Measurements from ENCODE around the gene CCDC9B. TPM values are rescaled to one million over a fixed set of nuclear protein-coding genes. Genes with fewer than 3 reads are reported as not detected.

The CCDC9B gene
- total and polyA plus RNA-seq, 10 donors: 2.2 to 19.4 (median 7.1) TPM

DNA sequence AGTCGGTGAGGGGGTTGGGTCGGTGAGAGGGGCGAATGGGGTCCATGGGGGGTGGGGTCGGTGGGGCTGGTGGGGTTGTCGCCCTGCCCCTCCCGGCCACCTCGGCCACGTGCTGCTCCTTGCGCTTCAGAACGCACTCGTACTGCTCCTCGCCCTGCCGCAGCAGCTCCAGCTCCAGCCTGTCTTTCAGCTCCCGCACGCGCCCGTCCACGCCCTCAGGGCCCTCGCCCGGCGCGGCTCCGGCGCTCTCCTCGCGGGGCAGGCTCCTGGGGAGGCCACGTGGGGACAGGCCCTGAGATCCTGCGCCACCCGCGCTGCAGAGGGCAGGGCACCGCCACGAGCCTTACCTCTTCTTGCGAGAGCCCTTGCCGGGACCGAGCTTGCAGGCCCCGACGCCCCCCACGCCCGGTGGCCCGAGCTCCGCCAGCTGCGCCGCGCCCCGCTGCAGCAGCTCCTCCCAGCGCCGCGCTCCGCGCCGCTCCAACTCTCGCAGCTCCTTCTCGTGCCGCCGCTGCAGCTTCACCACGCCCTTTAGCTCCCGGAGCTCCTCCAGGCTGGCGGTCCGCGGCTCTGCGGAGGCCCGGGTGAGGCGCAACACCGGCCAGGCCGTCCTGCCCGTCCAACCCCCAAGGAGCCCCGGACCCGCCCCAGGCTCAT lies 49.7 kb downstream of the CCDC9B start:
- Histone ChIP-seq H3K4me1 (peaks cover 0 to 36% (median 7%) of the 10 kb centered on the region in 6 donors), H3K9me3 (no peaks in the 10 kb centered on the region), H3K4me3 (peak overlapping the region in 3 of 8 donors; percentile 16 to 50 (median 28)), H3K27ac (no peak overlapping the region), H3K27me3 (replicated peaks in 1 of 7) (peaks cover 0 to 13% (median 0%) of the 10 kb centered on the region in 7 donors), H3K36me3 (peaks cover 0 to 100% (median 68%) of the 10 kb centered on the region in 6 donors)
- 66 to 87% (median 72%) methylated on average over 41 to 68 of the region's 68 CpGs for WGBS, 5 donors
- intact Hi-C loops (cut with DNase I; ENCODE audit: low total_unique reads): no loop called here
- TF ChIP-seq POLR2AphosphoS5 (IDR thresholded peaks at IDR 0.05): peak in 1 of 3 donors; percentile 31
- TF ChIP-seq POLR2A (IDR thresholded peaks at IDR 0.05): no peak
- DNase-seq: peak; percentile 73

DNA sequence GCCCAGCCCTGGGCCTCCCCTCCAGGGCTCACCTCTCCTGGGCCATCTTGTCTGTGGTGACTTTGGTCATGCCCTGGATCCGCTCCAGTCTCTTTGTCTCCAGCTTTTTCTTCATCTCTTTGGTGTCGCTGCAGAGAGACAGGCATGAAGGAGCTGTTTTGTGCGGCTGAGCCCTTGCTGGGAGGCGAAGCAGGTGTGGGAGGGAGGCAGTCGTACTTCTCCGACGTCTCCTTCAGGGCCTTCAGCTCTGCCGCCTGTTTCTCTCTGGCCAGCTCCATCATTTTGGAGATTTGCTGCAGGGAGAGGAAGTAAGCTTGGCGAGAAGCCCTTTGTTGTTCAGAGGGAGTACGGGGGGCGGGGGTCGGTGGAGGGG lies 50.2 kb downstream of the CCDC9B start:
- intact Hi-C loops (cut with DNase I; ENCODE audit: low total_unique reads): no loop called here
- TF ChIP-seq POLR2AphosphoS5 (IDR thresholded peaks at IDR 0.05): no peak
- TF ChIP-seq, protein P1, sequence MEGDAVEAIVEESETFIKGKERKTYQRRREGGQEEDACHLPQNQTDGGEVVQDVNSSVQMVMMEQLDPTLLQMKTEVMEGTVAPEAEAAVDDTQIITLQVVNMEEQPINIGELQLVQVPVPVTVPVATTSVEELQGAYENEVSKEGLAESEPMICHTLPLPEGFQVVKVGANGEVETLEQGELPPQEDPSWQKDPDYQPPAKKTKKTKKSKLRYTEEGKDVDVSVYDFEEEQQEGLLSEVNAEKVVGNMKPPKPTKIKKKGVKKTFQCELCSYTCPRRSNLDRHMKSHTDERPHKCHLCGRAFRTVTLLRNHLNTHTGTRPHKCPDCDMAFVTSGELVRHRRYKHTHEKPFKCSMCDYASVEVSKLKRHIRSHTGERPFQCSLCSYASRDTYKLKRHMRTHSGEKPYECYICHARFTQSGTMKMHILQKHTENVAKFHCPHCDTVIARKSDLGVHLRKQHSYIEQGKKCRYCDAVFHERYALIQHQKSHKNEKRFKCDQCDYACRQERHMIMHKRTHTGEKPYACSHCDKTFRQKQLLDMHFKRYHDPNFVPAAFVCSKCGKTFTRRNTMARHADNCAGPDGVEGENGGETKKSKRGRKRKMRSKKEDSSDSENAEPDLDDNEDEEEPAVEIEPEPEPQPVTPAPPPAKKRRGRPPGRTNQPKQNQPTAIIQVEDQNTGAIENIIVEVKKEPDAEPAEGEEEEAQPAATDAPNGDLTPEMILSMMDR (IDR thresholded peaks at IDR 0.05 in 8 of 11, conservative IDR thresholded peaks at IDR 0.05 in 3 of 11): no peak

GRCh38 chr15:40289140-40289775 lies 51.5 kb downstream of the CCDC9B start:
- Histone ChIP-seq H3K36me3 (peaks cover 0 to 83% (median 57%) of the 10 kb centered on the region in 6 donors), H3K9me3 (no peaks in the 10 kb centered on the region), H3K4me3 (no peak overlapping the region), H3K27ac (no peak overlapping the region), H3K4me1 (peaks cover 0 to 46% (median 7%) of the 10 kb centered on the region in 6 donors), H3K27me3 (replicated peaks in 1 of 7) (peaks cover 0 to 13% (median 0%) of the 10 kb centered on the region in 7 donors)
- 78 to 97% (median 89%) methylated on average over 5 to 6 of the region's 6 CpGs for WGBS, 5 donors
- intact Hi-C loops (cut with DNase I; ENCODE audit: low total_unique reads): no loop called here
- TF ChIP-seq POLR2A (IDR thresholded peaks at IDR 0.05) (no peak), POLR2AphosphoS5 (IDR thresholded peaks at IDR 0.05) (no peak)
- TF ChIP-seq, protein P1 (IDR thresholded peaks at IDR 0.05 in 8 of 11, conservative IDR thresholded peaks at IDR 0.05 in 3 of 11): no peak
- DNase-seq: no peak

More for the DNA sequence above, 50.2 kb downstream of the CCDC9B start:
- Histone ChIP-seq H3K27ac (no peak overlapping the region), H3K27me3 (replicated peaks in 1 of 7) (peaks cover 0 to 13% (median 0%) of the 10 kb centered on the region in 7 donors), H3K4me1 (peaks cover 0 to 41% (median 7%) of the 10 kb centered on the region in 6 donors), H3K9me3 (no peaks in the 10 kb centered on the region), H3K4me3 (peak overlapping the region in 1 of 8 donors; percentile 28), H3K36me3 (peaks cover 0 to 96% (median 66%) of the 10 kb centered on the region in 6 donors)
- no peak for DNase-seq
- WGBS, 5 donors: 66 to 94% (median 72%) methylated on average over 8 to 12 of the region's 12 CpGs

- WGBS, 5 donors: 79 to 100% (median 87%) methylated on average over 4 of the region's 4 CpGs
- intact Hi-C loops (cut with DNase I; ENCODE audit: low total_unique reads): no loop called here
- H3K27me3 ChIP-seq (replicated peaks in 1 of 7): peaks cover 0 to 25% (median 10%) of the 10 kb centered on the region in 7 donors
- H3K27ac ChIP-seq: no peak overlapping the region
- H3K4me1 ChIP-seq: peaks cover 5 to 47% (median 12%) of the 10 kb centered on the region in 6 donors
- TF ChIP-seq POLR2A (IDR thresholded peaks at IDR 0.05): no peak
- TF ChIP-seq POLR2AphosphoS5 (IDR thresholded peaks at IDR 0.05): peak in 1 of 3 donors; percentile 23
- H3K36me3 ChIP-seq: peaks cover 0 to 70% (median 47%) of the 10 kb centered on the region in 6 donors
- no peak for DNase-seq
- no peak overlapping the region for H3K4me3 ChIP-seq
- no peaks in the 10 kb centered on the region for H3K9me3 ChIP-seq
Observed at GRCh38 chr15:40287968-40288367, 52.8 kb downstream of the CCDC9B start.

- Histone ChIP-seq H3K27me3 (replicated peaks in 1 of 7) (peaks cover 0 to 30% (median 14%) of the 10 kb centered on the region in 7 donors), H3K36me3 (peaks cover 0 to 66% (median 44%) of the 10 kb centered on the region in 6 donors), H3K9me3 (no peaks in the 10 kb centered on the region), H3K4me3 (no peak overlapping the region), H3K4me1 (peaks cover 9 to 48% (median 17%) of the 10 kb centered on the region in 6 donors), H3K27ac (no peak overlapping the region)
- TF ChIP-seq POLR2A (IDR thresholded peaks at IDR 0.05) (no peak), POLR2AphosphoS5 (IDR thresholded peaks at IDR 0.05) (no peak)
- TF ChIP-seq, protein P1 (IDR thresholded peaks at IDR 0.05 in 8 of 11, conservative IDR thresholded peaks at IDR 0.05 in 3 of 11): no peak
- intact Hi-C loops (cut with DNase I; ENCODE audit: low total_unique reads): no loop called here
- no peak for DNase-seq
- 82 to 92% (median 85%) methylated on average over 3 of the region's 3 CpGs for WGBS, 5 donors
Observed at GRCh38 chr15:40287505-40287904, 53.2 kb downstream of the CCDC9B start.

Measured in spleen (tissue), 11 donors.